Measurements from ENCODE around the gene TIPARP. TPM values are rescaled to one million over a fixed set of nuclear protein-coding genes. Genes with fewer than 3 reads are reported as not detected.
"Not testable (repeated sequence)": the region's sequence is repeated elsewhere in the genome, so short reads cannot be mapped to it uniquely, and the experiment has no call there.

The TIPARP gene
- polyA plus RNA-seq, 1 of the 3 experiments (the other 2 are of a cell fraction): 6.2 TPM

DNA sequence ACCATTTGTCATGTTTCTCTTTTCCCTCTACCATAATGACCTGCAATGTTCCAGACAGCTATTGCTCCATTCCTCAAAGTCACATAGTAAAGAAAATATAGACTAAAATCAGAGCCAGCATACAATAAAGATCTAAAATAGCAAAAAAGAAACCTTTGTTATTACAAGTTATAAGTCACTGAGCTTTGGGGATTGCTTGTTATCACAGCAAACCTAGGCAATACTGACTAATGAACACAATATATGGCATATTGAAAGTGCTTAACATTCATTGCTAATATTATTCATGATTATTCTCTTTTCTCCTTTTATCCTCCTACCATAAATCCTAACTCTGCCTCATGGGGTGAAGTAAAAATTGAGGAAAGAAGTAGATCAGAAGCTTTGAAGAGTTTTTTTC lies 27.4 kb upstream of the TIPARP start:
- H4K20me1 ChIP-seq (ENCODE audit: insufficient read depth): no peaks in the 10 kb centered on the region
- H3K79me2 ChIP-seq (ENCODE audit: insufficient read depth): no peaks in the 10 kb centered on the region
- H3K4me1 ChIP-seq (ENCODE audit: control insufficient read depth in 1 of 2, insufficient read depth in 2 of 2, low read depth in 1 of 2, low read length in 1 of 2): peaks cover 0 to 7% of the 10 kb centered on the region in 2 experiments; a peak in 1 of 4 replicates
- H2AFZ ChIP-seq (ENCODE audit: low read depth): no peak overlapping the region
- no peaks in the 10 kb centered on the region for H3K9me3 ChIP-seq
- H3F3A ChIP-seq (replicated peaks; ENCODE audit: insufficient read depth): no peaks in the 10 kb centered on the region
- no peaks in the 10 kb centered on the region for H3K9me2 ChIP-seq
- no peak overlapping the region for H3K4me3 ChIP-seq (ENCODE audit: low read depth in 2 of 2, low read length in 1 of 2)
- TF ChIP-seq GABPA (IDR thresholded peaks at IDR 0.05; ENCODE audit: low read depth): no peak
- TF ChIP-seq EP300 (IDR thresholded peaks at IDR 0.05; ENCODE audit: borderline replicate concordance in 1 of 2, low read depth in 1 of 2, low read length in 1 of 2): no peak
- no peak for TF ChIP-seq TCF12 (IDR thresholded peaks at IDR 0.05)
- TF ChIP-seq TEAD4 (IDR thresholded peaks at IDR 0.05; ENCODE audit: borderline replicate concordance, insufficient read depth): no peak
- TF ChIP-seq RCOR1 (IDR thresholded peaks at IDR 0.05; ENCODE audit: low read length): no peak
- TF ChIP-seq CHD2 (IDR thresholded peaks at IDR 0.05; ENCODE audit: low read length, partially characterized antibody): no peak
- TF ChIP-seq GATA2 (CRISPR knock-in tag; IDR thresholded peaks at IDR 0.05): no peak
- TF ChIP-seq RAD21 (IDR thresholded peaks at IDR 0.05; ENCODE audit: low read length): no peak
- ChIA-PET CTCF (no interaction called here), POLR2A (no interaction called here)
- no peak overlapping the region for H3K9ac ChIP-seq
- no peak overlapping the region for H3K4me2 ChIP-seq
- no peak for DNase-seq
- H3K27ac ChIP-seq (ENCODE audit: low read depth in 2 of 2, low read length in 1 of 2): no peak overlapping the region
- H3K27me3 ChIP-seq (ENCODE audit: insufficient read depth): no peaks in the 10 kb centered on the region
- no peaks in the 10 kb centered on the region for H3K36me3 ChIP-seq (replicated peaks in 1 of 2; ENCODE audit: control insufficient read depth in 1 of 2, insufficient read depth in 2 of 2, low read length in 1 of 2)

GRCh38 chr3:156648086-156648485 lies 26.3 kb upstream of the TIPARP start:
- Histone ChIP-seq H3K79me2 (ENCODE audit: insufficient read depth) (no peaks in the 10 kb centered on the region), H2AFZ (ENCODE audit: low read depth) (no peak overlapping the region), H3K9me2 (no peaks in the 10 kb centered on the region), H3K4me2 (no peak overlapping the region), H4K20me1 (ENCODE audit: insufficient read depth) (no peaks in the 10 kb centered on the region), H3K27me3 (ENCODE audit: insufficient read depth) (no peaks in the 10 kb centered on the region), H3K36me3 (replicated peaks in 1 of 2; ENCODE audit: control insufficient read depth in 1 of 2, insufficient read depth in 2 of 2, low read length in 1 of 2) (no peaks in the 10 kb centered on the region), H3F3A (replicated peaks; ENCODE audit: insufficient read depth) (no peaks in the 10 kb centered on the region), H3K9ac (no peak overlapping the region), H3K9me3 (no peaks in the 10 kb centered on the region), H3K27ac (ENCODE audit: low read depth in 2 of 2, low read length in 1 of 2) (no peak overlapping the region), H3K4me3 (ENCODE audit: low read depth in 2 of 2, low read length in 1 of 2) (no peak overlapping the region), H3K4me1 (ENCODE audit: control insufficient read depth in 1 of 2, insufficient read depth in 2 of 2, low read depth in 1 of 2, low read length in 1 of 2) (peaks cover 0 to 7% of the 10 kb centered on the region in 2 experiments; a peak in 1 of 4 replicates)
- no peak for TF ChIP-seq CHD2 (IDR thresholded peaks at IDR 0.05; ENCODE audit: low read length, partially characterized antibody)
- no peak for TF ChIP-seq TCF12 (IDR thresholded peaks at IDR 0.05)
- 36% methylated on average over 3 of the region's 3 CpGs for WGBS (ENCODE audit: low lambda C conversion rate)
- ChIA-PET CTCF (interaction anchor here (0.8 to 1.0 kb wide), 2 partner anchors 25 to 483 kb away, joined by 3 read pairs; no protein-coding TSS in a partner anchor), POLR2A (no interaction called here)
- no peak for DNase-seq

- Histone ChIP-seq H3K27me3 (ENCODE audit: insufficient read depth) (no peaks in the 10 kb centered on the region), H3K4me2 (no peak overlapping the region), H2AFZ (ENCODE audit: low read depth) (no peak overlapping the region), H3K27ac (ENCODE audit: low read depth in 2 of 2, low read length in 1 of 2) (no peak overlapping the region), H3K9me2 (no peaks in the 10 kb centered on the region), H3K9me3 (no peaks in the 10 kb centered on the region), H4K20me1 (ENCODE audit: insufficient read depth) (no peaks in the 10 kb centered on the region), H3K4me3 (ENCODE audit: low read depth in 2 of 2, low read length in 1 of 2) (no peak overlapping the region), H3K36me3 (replicated peaks in 1 of 2; ENCODE audit: control insufficient read depth in 1 of 2, insufficient read depth in 2 of 2, low read length in 1 of 2) (no peaks in the 10 kb centered on the region), H3F3A (replicated peaks; ENCODE audit: insufficient read depth) (no peaks in the 10 kb centered on the region), H3K4me1 (ENCODE audit: control insufficient read depth in 1 of 2, insufficient read depth in 2 of 2, low read depth in 1 of 2, low read length in 1 of 2) (peaks cover 0 to under 1% of the 10 kb centered on the region in 2 experiments; a peak in 1 of 4 replicates), H3K9ac (no peak overlapping the region), H3K79me2 (ENCODE audit: insufficient read depth) (no peaks in the 10 kb centered on the region)
- ChIA-PET CTCF (no interaction called here), POLR2A (no interaction called here)
- WGBS (ENCODE audit: low lambda C conversion rate): 94% methylated on average over 1 of the region's 1 CpG
- DNase-seq: no peak
- TF ChIP-seq, protein P1, sequence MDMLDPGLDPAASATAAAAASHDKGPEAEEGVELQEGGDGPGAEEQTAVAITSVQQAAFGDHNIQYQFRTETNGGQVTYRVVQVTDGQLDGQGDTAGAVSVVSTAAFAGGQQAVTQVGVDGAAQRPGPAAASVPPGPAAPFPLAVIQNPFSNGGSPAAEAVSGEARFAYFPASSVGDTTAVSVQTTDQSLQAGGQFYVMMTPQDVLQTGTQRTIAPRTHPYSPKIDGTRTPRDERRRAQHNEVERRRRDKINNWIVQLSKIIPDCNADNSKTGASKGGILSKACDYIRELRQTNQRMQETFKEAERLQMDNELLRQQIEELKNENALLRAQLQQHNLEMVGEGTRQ (IDR thresholded peaks at IDR 0.05; ENCODE audit: borderline replicate concordance, low read depth, low read length): no peak
- TF ChIP-seq REST (IDR thresholded peaks at IDR 0.05; ENCODE audit: low read depth, low read length) (no peak), YY1 (IDR thresholded peaks at IDR 0.05; ENCODE audit: low read depth) (no peak)
Observed at GRCh38 chr3:156649681-156650080, 24.7 kb upstream of the TIPARP start.

DNA sequence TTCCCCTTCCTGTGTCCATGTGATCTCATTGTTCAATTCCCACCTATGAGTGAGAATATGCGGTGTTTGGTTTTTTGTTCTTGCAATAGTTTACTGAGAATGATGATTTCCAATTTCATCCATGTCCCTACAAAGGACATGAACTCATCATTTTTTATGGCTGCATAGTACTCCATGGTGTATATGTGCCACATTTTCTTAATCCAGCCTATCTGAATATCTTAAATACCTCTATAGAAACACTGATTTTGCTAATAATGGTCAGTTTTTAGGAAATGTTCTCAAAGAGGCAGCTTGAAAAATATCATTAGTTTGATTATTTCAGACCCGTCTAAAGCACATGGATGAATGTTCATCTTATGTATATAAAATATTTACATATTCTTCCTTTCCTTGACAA lies 21.7 kb upstream of the TIPARP start:
- H3F3A ChIP-seq (replicated peaks; ENCODE audit: insufficient read depth); H3K27ac ChIP-seq (ENCODE audit: low read depth in 2 of 2, low read length in 1 of 2); H3K79me2 ChIP-seq (ENCODE audit: insufficient read depth); H3K4me2 ChIP-seq; H3K27me3 ChIP-seq (ENCODE audit: insufficient read depth); H2AFZ ChIP-seq (ENCODE audit: low read depth); H3K4me3 ChIP-seq (ENCODE audit: low read depth in 2 of 2, low read length in 1 of 2); DNase-seq; POLR2A ChIA-PET; H3K4me1 ChIP-seq (ENCODE audit: control insufficient read depth in 1 of 2, insufficient read depth in 2 of 2, low read depth in 1 of 2, low read length in 1 of 2); H3K9me2 ChIP-seq; H3K9me3 ChIP-seq; CTCF ChIA-PET; H3K9ac ChIP-seq; H3K36me3 ChIP-seq (replicated peaks in 1 of 2; ENCODE audit: control insufficient read depth in 1 of 2, insufficient read depth in 2 of 2, low read length in 1 of 2); H4K20me1 ChIP-seq (ENCODE audit: insufficient read depth): not testable (repeated sequence)
- WGBS (ENCODE audit: low lambda C conversion rate): 95% methylated on average over 2 of the region's 2 CpGs

All from SK-N-SH (cell line).